GM19452 (cell line): ENCODE measurements around the gene TMEM54.

Source experiments
- ATAC-seq: cut with Tn5 transposase; IDR thresholded peaks from one replicate; pipeline ENCODE4 v1.9.1; 2021; ENCODE audit not compliant: unreplicated experiment

The TMEM54 gene, protein sequence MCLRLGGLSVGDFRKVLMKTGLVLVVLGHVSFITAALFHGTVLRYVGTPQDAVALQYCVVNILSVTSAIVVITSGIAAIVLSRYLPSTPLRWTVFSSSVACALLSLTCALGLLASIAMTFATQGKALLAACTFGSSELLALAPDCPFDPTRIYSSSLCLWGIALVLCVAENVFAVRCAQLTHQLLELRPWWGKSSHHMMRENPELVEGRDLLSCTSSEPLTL

GRCh38 chr1:32900956-32901822, at the start of gene TMEM54:
TMEM54 (minus strand) TSS chr1:32901389; CDS start chr1:32901238, 151 bp downstream.
- no peak for ATAC-seq

DNA sequence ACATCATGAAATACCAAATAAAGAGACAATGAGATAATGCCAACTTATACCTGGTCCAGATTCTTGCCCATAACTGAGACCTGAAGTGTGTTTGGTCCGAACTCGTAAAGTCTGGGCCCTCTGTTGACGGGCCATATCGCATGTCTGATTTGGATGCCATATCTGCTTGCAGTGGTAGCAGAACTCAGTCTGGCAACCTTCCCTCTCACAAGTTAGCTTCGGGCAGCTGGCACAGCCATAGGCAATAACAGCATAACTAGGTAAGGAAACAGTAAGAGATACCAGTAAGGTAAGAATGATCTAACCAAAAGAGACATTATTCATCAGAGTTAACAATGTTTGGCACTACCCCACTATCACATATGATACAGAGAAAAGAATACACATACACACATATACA, 48.3 kb upstream of the TMEM54 start:
- ATAC-seq = no peak

- no peak for ATAC-seq
Measured at GRCh38 chr1:32948905-32949304, 47.7 kb upstream of the TMEM54 start.

GRCh38 chr1:32948390-32948722, 47.2 kb upstream of the TMEM54 start:
- ATAC-seq = no peak

DNA sequence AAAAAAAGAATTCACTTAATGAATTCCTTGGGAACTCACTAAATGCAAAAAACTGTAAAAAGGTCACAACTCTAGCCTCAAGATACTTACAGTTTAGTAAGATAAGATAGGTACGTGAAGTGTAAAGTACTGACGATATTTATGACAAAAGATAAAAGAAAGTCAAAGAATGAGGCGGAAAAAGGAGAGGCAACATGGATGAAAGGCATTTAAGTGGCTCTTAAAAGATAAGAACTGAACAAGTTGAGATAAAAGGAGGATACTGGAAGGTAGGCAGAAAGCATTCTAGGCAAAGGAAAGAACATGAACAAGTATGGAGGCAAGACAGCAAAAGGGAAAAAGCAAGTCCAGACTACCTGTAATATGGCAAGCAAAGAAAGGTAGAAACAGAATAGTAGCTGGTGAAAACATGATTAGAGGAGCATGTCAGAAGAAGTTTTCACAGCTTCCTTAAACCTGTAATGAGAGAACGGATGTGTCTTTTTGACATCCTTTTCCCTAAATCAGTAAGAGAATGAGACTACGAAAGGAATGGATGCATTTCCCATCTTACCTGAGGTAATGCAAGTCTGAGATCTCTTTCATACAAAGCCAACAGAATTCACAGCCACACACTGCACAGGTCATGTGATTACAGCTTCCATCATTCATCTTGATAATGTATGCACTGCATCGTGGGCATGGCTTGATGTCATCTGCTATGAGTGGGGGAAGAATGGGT, 46.6 kb upstream of the TMEM54 start:
- no peak for ATAC-seq

DNA sequence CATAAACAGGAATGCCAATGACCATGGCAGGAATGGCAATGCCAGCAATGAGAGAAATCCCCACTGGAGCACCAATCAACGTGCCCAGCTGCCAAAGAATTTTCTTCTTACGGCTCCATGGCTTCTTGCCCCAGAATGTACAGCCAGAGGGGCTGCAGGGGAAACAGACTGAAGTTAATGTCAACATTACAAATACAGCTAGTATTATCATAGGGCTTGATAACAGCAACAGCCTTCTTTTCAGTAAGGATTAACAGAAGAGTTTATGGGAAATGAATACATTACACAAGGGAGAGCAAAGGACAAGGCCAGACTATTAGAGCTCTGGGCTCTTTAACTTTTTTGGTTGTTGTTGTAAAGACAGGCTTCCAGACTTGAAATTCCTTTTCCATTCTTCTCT, 45.2 kb upstream of the TMEM54 start:
- no peak for ATAC-seq

GRCh38 chr1:32944180-32944579, 43.0 kb upstream of the TMEM54 start:
- no peak for ATAC-seq

DNA sequence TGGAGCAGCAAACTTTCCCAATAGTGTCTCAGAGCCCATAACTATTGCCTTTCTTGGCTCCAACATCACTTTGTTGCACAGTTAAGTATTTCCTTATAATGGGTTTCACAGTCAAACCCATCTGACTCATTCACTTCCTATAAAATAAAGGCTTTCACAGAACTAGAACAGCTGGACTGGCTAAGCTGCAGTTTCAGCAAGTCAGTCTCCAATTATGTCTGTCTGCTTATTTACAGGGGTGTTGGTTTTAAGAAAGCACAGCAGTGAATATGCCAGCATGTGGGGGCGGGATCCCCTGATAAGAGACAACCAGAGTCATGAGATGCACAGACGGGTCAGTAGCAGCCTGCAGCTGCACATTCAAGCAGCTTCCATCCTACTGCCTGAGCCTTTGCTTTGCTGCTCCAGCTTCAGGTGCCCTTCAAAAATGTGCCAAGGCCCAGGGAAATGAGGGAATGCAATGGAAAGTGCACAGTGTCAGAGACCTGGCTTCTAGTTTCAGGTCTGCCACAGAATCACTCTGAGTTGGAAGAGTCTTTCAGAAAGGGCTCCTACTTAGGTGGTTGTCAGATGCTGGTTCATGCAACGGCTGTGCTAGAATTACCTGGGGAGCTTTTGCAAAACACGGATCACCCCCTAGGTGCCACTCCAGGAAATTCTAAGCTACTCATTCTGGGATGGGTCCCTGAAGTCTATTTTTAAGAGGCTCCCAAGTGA, 38.6 kb upstream of the TMEM54 start:
- ATAC-seq = no peak

DNA sequence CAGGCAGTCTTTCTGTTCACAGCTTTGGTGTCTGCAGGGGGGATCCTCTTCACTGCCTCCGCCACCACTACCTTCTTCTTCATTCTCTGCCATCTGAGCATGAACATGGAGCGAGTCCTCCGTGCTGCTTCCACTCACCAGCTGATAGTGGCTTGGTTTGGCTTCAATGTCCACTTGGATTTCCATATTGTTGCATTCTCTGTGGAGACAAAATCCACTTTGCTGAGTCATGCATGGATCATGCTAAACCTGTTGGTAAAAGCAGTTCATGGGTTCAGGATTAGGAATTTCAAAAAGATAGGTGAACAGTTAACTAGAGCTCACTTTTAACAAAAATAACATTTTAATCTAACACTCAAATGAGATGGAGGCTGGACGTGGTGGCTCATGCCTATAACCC, 35.9 kb upstream of the TMEM54 start:
- ATAC-seq = no peak

GRCh38 chr1:32934535-32934934, 33.3 kb upstream of the TMEM54 start:
- ATAC-seq = no peak

- no peak for ATAC-seq
Measured at GRCh38 chr1:32933742-32934322, 32.6 kb upstream of the TMEM54 start.

DNA sequence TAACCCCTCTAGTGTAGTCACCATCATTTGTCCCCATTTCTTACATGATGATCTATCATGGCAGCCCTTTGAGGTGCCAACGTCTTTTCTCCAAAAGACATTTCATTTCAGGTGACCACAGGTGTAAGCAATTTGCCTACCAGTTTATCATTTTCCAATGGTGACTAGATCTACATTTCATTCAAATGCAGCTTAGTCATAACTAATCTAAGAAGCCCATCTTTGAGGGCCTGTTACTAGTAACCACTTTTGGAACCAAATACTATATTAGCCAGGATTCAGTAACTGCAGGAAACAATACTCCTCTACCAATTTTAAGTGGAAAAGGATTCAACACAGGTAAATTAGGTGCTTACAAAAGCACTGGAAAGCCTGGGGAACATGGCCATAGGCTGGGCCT, 30.6 kb upstream of the TMEM54 start:
- ATAC-seq = no peak

GRCh38 chr1:32929366-32929765, 28.2 kb upstream of the TMEM54 start:
- no peak for ATAC-seq

- no peak for ATAC-seq
Measured at GRCh38 chr1:32928715-32929114, 27.5 kb upstream of the TMEM54 start.

- no peak for ATAC-seq
Measured at GRCh38 chr1:32928285-32928684, 27.1 kb upstream of the TMEM54 start.

- ATAC-seq = no peak
Measured at GRCh38 chr1:32927441-32927840, 26.3 kb upstream of the TMEM54 start.

DNA sequence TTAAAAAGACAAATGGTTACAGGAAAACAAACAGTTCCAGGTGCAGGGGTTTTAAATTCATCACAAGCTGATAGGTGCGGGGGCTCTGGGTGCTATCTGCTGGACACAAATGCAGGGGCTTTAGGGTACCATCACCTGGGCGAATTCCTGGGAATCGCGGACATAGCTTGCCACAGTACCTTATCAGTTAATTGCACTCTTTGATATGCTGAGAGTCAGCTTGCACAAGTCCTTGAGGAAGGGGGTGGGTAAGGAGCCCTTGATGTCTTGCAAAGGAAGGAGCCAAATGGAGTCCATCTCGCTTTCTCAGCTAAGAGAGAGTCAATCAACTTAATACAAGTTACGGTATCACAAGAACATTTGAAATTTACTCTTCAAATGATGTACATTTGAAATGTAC, 25.4 kb upstream of the TMEM54 start:
- ATAC-seq = no peak

DNA sequence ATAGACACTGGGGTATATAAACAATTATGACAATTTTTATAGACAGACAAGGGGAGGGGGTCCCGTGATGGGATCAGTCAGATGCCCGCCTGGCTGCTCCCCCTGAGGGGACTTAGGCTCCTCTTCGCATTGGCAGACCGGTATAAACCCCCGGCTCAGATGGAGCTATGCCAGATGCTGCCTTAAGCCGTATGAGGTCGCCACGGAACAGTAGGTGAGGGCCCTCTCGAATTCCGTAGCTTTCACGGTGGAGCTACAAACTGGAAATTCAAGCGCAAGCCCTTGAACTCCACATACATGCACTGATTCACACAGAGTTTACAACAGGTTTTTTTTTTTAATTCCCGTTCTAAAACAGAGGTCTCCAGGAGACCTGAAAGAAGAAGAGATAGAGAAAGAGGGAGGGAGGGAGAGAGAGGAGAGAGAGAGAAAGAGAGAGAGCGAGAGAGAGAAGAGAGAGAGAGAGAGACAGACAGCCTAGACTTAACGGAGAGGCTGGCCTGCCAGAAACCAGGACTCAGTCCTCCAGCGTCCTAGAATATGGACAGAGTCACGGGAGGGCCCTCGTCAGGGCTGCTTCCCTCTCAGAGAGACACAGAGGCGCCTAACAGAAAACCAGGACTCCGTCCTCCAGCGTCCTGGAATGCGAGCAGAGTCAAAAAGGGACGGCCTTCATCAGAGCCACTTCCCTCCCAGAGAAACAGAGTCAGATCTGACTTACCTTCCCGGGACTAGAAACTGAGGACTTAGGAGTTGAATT, 24.4 kb upstream of the TMEM54 start:
- ATAC-seq = no peak

- ATAC-seq = no peak
Measured at GRCh38 chr1:32924881-32925344, 23.7 kb upstream of the TMEM54 start.

DNA sequence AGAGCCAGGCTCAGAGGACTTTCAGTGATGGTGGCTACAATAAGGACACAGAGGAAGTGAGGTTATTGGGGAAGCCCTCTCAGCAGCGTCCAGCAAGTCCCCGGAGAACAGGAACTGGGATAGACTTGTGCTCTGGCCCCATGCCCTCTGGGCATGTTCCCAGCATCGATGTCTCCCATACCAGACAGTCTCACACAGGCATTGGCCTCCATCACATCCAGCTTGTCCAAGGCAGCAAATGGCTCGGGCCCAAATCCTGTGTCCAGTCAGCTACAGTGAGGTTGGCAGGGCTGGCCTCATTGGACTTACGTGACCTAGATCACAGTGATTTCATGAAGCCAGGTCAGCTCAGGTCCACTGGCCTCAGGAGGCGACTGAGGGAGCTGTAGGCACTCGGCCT, 19.6 kb upstream of the TMEM54 start:
- no peak for ATAC-seq
